ENCODE measurements around the gene POLR3G.
A peak's percentile ranks its signal among the peaks of the same experiment; 100 is the strongest.

POLR3G gene

DNA sequence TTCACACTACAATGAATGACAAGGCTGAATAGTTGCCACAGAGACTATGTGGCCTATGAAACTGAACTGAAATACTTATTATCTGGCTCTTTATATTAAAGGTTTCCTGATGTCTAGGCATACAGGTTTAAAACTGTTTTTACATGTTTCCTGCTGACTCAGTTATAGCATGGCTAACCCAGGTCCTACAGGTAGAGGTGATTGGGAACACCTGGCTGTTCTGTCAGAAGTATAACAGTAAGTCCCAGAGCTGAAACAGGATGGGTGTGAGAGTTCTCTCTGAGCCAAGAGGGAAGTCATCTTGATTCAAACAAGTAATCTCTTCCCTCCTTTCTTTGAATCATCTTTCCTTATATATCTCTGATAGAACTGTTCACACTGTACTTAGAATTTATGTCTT is 79.0 kb downstream of the POLR3G start:
- no peak for DNase-seq

- DNase-seq: no peak
These were observed 79.8 kb downstream of the POLR3G start for GRCh38 chr5:90554358-90555006.

DNA sequence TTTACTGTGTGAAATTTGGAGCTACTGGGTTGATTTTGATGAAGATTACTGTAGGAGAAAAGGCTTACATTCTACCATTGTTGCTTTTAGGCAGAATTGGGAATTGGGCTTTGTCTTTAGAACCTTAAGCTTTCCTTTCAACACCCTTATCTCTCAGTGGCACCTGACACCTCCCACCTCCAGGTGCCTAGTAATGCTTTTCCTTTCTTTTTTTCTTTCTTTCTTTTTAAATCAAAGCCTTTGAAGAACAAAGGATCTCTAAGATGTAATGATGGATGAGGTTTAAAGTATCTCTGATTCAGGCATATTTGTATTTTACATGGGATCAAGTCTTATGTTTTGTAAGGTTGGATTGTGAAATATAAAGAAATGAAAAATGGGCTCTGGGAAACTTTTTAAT is 81.0 kb downstream of the POLR3G start:
- DNase-seq: no peak

GRCh38 chr5:90557391-90557790 is 82.7 kb downstream of the POLR3G start:
- DNase-seq: no peak

DNA sequence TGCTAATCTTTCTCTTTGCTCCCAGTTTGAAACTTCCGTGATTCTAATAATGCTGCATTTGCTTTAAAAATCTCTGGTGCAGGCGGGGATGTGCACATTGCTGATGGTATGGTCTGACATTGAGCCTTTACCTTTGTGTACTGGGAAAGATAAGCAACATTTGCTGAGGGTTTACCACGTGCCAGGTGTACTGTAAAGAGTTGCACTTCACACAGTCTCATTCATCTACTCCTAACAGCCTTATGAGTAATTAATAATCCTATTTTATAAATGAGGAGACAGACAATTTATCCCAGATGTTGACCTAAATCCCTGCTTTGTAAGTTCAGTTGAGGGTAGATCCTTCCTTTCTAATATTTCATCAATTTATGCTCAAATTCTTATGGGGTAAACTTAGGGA is 83.2 kb downstream of the POLR3G start:
- DNase-seq: no peak

- peak; percentile 89 to 91 for DNase-seq
These were observed 83.9 kb downstream of the POLR3G start, which contains the start of gene ADGRV1 for GRCh38 chr5:90558344-90559192. Gene ADGRV1, plus strand, starts transcription at chr5:90558797. Its CDS starts 99 bp downstream, at chr5:90558896.

DNA sequence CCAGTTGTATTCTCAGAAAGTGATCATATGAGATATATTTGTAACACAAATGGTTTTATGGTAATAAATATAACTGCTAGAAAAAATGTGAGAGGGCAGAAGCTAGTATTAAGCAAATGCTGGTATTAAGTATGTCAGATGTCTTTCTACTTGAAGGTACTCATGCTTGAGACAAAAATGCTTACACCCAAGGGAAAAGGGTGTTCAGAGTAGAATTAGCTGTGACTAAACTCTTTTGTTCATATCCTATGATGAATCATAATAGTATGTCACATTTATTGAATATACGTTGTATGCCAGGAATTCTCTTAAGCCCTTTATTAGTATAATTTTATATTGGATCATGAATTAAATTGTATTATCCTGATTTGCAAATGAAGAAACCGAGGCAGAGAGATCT is 86.1 kb downstream of the POLR3G start:
- no peak for DNase-seq

- DNase-seq: no peak
These were observed 87.1 kb downstream of the POLR3G start for GRCh38 chr5:90561766-90562165.

- DNase-seq: peak; percentile 31 to 65
These were observed 87.7 kb downstream of the POLR3G start for GRCh38 chr5:90562341-90562740.

DNA sequence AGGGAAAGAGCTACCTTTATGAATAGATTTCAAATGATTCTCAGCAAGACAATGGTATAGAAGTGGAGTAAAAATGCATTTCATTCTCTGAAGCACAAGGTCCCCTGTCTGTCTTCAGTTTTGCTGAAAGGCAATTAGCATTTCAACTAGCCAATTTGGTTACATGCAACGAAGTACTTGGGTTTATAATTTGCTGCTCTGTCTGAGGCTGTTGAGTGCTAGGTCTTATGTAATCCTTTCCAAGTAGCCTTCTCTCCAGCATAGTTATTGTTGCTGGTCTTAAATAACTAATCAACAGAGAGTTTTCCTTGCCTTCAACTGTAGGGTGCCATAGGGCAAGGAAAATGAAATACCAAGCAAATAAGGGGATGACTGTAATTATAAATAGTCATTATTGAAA is 88.4 kb downstream of the POLR3G start:
- DNase-seq: peak; percentile 69 to 81
